ENCODE measurements around the gene TMED6. TPM values are rescaled to one million over a fixed set of nuclear protein-coding genes. Genes with fewer than 3 reads are reported as not detected.

TMED6 gene
- 1 to 10 TPM in 2 of 3 donors, under 1 TPM in 1; 0.90 to 1.5 (median 1.1) TPM for total RNA-seq

- Mint-ChIP-seq H3K4me1 (ENCODE audit: low read depth) (peaks cover 2% of the 10 kb centered on the region), H3K36me3 (ENCODE audit: insufficient read depth) (peaks cover 13% of the 10 kb centered on the region), H3K27me3 (ENCODE audit: low read depth) (no peaks in the 10 kb centered on the region), H3K9me3 (no peaks in the 10 kb centered on the region), H3K4me3 (no peak within 1 kb of the TSS)
- no peak for DNase-seq
- no peak for ATAC-seq
Measured at GRCh38 chr16:69351309-69352027, at the start of gene TMED6. TMED6 (minus strand) TSS chr16:69351786; CDS start chr16:69351753, 33 bp downstream.

DNA sequence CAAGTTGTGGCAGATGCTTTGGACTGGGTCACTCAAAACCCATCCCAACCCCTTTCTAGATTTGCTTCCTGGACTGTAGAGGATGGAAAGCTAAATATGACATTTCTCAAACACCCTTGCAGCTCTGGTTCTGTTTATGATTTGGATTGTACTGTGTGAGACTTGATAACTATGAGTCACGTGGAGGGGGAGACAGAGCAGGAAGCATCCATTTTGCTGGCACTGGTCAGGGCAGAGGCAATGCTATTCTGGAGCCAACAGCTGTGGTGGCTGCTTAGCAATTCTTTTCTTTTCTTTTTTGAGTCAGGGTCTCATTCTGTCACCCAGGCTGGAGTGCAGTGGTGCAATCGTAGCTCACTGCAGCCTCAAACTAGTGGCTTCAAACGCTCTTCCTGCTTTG is 47.8 kb upstream of the TMED6 start:
- Mint-ChIP-seq H3K27me3 (ENCODE audit: low read depth) (no peaks in the 10 kb centered on the region), H3K36me3 (ENCODE audit: insufficient read depth) (no peaks in the 10 kb centered on the region), H3K4me3 (no peak overlapping the region), H3K9me3 (no peaks in the 10 kb centered on the region), H3K4me1 (ENCODE audit: low read depth) (peaks cover 7% of the 10 kb centered on the region)
- DNase-seq (no peak), ATAC-seq (peak in 1 of 2 donors; percentile 37)

- Mint-ChIP-seq H3K27me3 (ENCODE audit: low read depth) (no peaks in the 10 kb centered on the region), H3K4me3 (no peak overlapping the region), H3K36me3 (ENCODE audit: insufficient read depth) (no peaks in the 10 kb centered on the region), H3K4me1 (ENCODE audit: low read depth) (peaks cover 7% of the 10 kb centered on the region), H3K9me3 (no peaks in the 10 kb centered on the region)
- no peak for ATAC-seq
- no peak for DNase-seq
Measured at GRCh38 chr16:69397821-69398521, 46.4 kb upstream of the TMED6 start.

DNA sequence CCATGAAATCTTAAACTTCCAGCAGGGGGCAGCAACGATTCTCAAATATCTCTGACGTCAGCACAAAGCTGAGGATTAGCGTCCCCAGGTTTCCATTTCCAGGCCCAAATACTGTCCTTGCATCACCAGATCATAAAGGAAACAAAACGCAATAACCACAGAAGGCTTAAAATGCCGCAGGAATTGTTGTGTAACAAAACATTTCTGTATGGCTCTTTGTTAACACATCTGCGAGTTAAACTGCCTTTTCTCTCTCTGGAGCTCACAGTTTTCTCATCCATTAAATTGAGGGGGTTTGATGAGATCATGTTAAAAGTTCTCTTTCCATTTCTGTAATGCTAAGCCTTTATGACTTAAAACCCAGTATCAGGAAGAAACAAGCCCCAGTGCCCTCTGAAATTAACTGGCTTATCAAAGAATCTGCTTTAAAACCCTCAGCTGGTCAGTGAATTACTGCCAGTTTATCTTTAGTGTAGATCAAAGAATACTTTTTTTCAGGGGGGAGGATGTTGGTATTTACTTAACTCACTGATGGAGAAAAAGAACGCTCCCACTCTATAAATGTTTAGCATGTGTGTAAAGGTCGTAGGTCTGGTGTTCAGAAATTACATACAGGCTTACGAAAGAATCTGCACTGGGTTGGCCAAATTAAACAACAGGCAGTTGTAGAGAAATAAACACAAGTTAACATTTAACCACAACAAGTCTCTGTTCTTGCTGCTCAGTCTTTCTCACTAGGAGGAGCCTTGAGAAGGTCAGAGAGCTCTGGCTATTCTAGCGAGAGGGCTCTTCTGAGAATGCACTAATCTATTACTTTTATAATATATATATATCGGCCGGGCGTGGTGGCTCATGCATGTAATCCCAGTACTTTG is 44.8 kb upstream of the TMED6 start:
- Mint-ChIP-seq H3K4me3 (no peak overlapping the region), H3K9me3 (no peaks in the 10 kb centered on the region), H3K4me1 (ENCODE audit: low read depth) (peaks cover 7% of the 10 kb centered on the region), H3K27me3 (ENCODE audit: low read depth) (no peaks in the 10 kb centered on the region), H3K36me3 (ENCODE audit: insufficient read depth) (no peaks in the 10 kb centered on the region)
- DNase-seq (peak; percentile 68), ATAC-seq (peak; percentile 43 to 58)

GRCh38 chr16:69395859-69396186 is 44.2 kb upstream of the TMED6 start:
- H3K36me3 Mint-ChIP-seq (ENCODE audit: insufficient read depth) = no peaks in the 10 kb centered on the region
- no peak for ATAC-seq
- no peak overlapping the region for H3K4me3 Mint-ChIP-seq

GRCh38 chr16:69393898-69394849 is 42.6 kb upstream of the TMED6 start:
- H3K27me3 Mint-ChIP-seq (ENCODE audit: low read depth) = no peaks in the 10 kb centered on the region
- DNase-seq = no peak
- H3K4me3 Mint-ChIP-seq = no peak overlapping the region
- H3K36me3 Mint-ChIP-seq (ENCODE audit: insufficient read depth) = no peaks in the 10 kb centered on the region
- H3K9me3 Mint-ChIP-seq = no peaks in the 10 kb centered on the region
- ATAC-seq = no peak
- peaks cover 7% of the 10 kb centered on the region for H3K4me1 Mint-ChIP-seq (ENCODE audit: low read depth)

More at GRCh38 chr16:69395859-69396186, 44.2 kb upstream of the TMED6 start:
- Mint-ChIP-seq H3K27me3 (ENCODE audit: low read depth) (no peaks in the 10 kb centered on the region), H3K4me1 (ENCODE audit: low read depth) (peaks cover 7% of the 10 kb centered on the region), H3K9me3 (no peaks in the 10 kb centered on the region)
- no peak for DNase-seq

DNA sequence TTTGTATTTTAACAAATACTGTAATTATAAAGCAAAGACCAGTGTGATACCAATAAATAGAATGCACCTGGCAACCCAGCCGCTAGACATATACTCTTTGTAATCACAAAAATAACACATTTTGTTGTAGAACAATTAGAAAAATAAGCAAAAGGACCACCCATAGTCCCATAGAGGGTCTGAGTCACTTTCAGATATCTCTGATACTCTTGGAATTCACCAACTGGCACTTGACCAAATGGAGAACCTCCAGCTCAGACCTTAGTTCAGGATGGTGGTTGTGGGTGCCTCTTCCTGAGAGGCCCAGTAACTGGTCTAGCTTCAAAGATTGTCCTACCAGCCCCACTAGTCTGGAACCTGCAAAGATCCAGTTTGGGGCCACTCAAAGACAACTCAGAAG is 35.0 kb upstream of the TMED6 start:
- peaks cover 15% of the 10 kb centered on the region for H3K36me3 Mint-ChIP-seq (ENCODE audit: insufficient read depth)
- ATAC-seq = no peak
- no peak for DNase-seq
- peaks cover 25% of the 10 kb centered on the region for H3K4me1 Mint-ChIP-seq (ENCODE audit: low read depth)
- no peaks in the 10 kb centered on the region for H3K27me3 Mint-ChIP-seq (ENCODE audit: low read depth)
- H3K4me3 Mint-ChIP-seq = peak overlapping the region; percentile 96
- no peaks in the 10 kb centered on the region for H3K9me3 Mint-ChIP-seq

GRCh38 chr16:69384974-69385373 is 33.4 kb upstream of the TMED6 start:
- peak overlapping the region; percentile 96 for H3K4me3 Mint-ChIP-seq
- peaks cover 15% of the 10 kb centered on the region for H3K36me3 Mint-ChIP-seq (ENCODE audit: insufficient read depth)
- no peaks in the 10 kb centered on the region for H3K27me3 Mint-ChIP-seq (ENCODE audit: low read depth)

GRCh38 chr16:69382421-69382820 is 30.8 kb upstream of the TMED6 start:
- Mint-ChIP-seq H3K9me3 (no peaks in the 10 kb centered on the region), H3K4me3 (no peak overlapping the region), H3K27me3 (ENCODE audit: low read depth) (no peaks in the 10 kb centered on the region), H3K36me3 (ENCODE audit: insufficient read depth) (peaks cover 30% of the 10 kb centered on the region), H3K4me1 (ENCODE audit: low read depth) (peaks cover 41% of the 10 kb centered on the region)
- no peak for ATAC-seq
- no peak for DNase-seq

More at GRCh38 chr16:69384974-69385373, 33.4 kb upstream of the TMED6 start:
- no peaks in the 10 kb centered on the region for H3K9me3 Mint-ChIP-seq
- ATAC-seq (no peak), DNase-seq (no peak)
- peaks cover 27% of the 10 kb centered on the region for H3K4me1 Mint-ChIP-seq (ENCODE audit: low read depth)

DNA sequence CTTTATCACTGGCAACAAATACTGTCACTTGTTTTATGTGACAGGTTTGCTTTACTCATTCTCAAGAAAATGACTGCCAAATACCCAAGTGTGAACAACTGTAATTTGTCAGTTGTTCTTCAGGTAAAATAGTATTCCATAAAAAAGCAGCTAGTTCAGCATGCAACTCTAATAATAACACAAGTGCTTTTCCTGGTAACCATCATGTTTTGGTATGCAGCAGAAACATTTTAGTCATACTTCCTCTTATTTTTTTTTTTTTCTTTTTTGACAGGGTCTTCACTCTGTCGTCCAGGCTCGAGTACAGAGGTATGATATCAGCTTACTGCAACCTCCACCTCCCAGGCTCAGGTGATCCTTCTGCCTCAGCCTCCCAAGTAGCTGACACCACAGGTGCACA is 29.6 kb upstream of the TMED6 start:
- H3K27me3 Mint-ChIP-seq (ENCODE audit: low read depth) = no peaks in the 10 kb centered on the region
- H3K4me1 Mint-ChIP-seq (ENCODE audit: low read depth) = peaks cover 41% of the 10 kb centered on the region
- H3K9me3 Mint-ChIP-seq = no peaks in the 10 kb centered on the region
- peaks cover 30% of the 10 kb centered on the region for H3K36me3 Mint-ChIP-seq (ENCODE audit: insufficient read depth)
- ATAC-seq = no peak
- no peak overlapping the region for H3K4me3 Mint-ChIP-seq
- no peak for DNase-seq

DNA sequence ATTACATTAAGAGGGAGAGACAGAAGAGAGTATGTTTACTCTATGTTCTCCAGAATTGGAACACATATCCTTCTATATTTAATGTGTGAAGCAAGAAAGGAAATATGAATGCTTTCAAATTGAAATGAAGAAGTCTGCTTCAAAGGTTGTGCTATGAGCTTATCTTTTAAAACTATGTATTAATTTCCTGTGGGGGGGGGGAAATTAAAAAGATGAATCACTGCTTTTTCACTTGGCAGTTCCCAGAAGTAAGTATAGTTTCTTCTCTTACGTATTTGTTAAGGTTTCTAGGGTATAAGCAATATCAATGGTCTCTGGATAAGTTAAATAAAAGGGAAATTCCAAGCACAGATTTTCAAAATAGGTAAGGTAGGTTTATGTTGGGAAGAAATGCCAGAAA is 27.2 kb upstream of the TMED6 start:
- peaks cover 24% of the 10 kb centered on the region for H3K36me3 Mint-ChIP-seq (ENCODE audit: insufficient read depth)
- no peaks in the 10 kb centered on the region for H3K9me3 Mint-ChIP-seq
- H3K27me3 Mint-ChIP-seq (ENCODE audit: low read depth) = no peaks in the 10 kb centered on the region
- DNase-seq = no peak
- ATAC-seq = peak in 1 of 2 donors; percentile 21
- peaks cover 30% of the 10 kb centered on the region for H3K4me1 Mint-ChIP-seq (ENCODE audit: low read depth)
- no peak overlapping the region for H3K4me3 Mint-ChIP-seq

DNA sequence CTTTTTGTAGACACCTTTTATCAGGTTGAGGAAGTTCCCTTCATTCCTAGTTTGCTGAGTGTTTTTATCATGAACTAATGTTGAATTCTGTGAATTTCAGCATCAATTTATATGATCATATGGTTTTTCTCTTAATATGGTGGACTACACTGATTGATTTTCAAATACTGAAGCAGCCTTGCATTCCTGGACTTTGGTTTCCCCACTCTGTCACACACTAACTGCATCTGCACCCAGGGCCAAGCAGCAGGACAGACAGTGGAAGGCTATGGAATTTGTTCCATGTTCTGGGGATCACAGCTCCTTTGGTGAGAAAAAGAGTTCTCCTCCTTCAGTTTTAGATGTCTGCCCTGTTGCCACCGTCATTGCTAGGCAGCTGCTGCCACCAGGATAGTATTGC is 26.4 kb upstream of the TMED6 start:
- Mint-ChIP-seq H3K4me1 (ENCODE audit: low read depth) (peaks cover 30% of the 10 kb centered on the region), H3K27me3 (ENCODE audit: low read depth) (no peaks in the 10 kb centered on the region), H3K36me3 (ENCODE audit: insufficient read depth) (peaks cover 25% of the 10 kb centered on the region), H3K4me3 (no peak overlapping the region), H3K9me3 (no peaks in the 10 kb centered on the region)
- DNase-seq = no peak
- no peak for ATAC-seq

- Mint-ChIP-seq H3K36me3 (ENCODE audit: insufficient read depth) (peaks cover 26% of the 10 kb centered on the region), H3K9me3 (no peaks in the 10 kb centered on the region), H3K27me3 (ENCODE audit: low read depth) (no peaks in the 10 kb centered on the region), H3K4me1 (ENCODE audit: low read depth) (peaks cover 24% of the 10 kb centered on the region), H3K4me3 (no peak overlapping the region)
- ATAC-seq (no peak), DNase-seq (no peak)
Measured at GRCh38 chr16:69376393-69377059, 24.9 kb upstream of the TMED6 start.
